Activated naive CD4-positive, alpha-beta T cell treated with anti-CD3 and anti-CD28 coated beads, Interleukin-2, amount 10 ng/mL, durations not matched to agents 7 days and 5 days (primary cell): Measurements from ENCODE around the gene STARD7.

Source experiments
- CTCF ChIA-PET: fragments of 350-600 bp; sonication (Branson Sonifier 250); formaldehyde crosslinking; loops from one replicate; lab custom pipeline; 2021; ENCODE audit warnings: antibody characterized with exemption; lab: Charles Lee
- DNase-seq: peaks from one replicate; pipeline ENCODE4 v3.0.0-alpha.2; 2020
- H3K27ac Mint-ChIP-seq: one replicate; pipeline ENCODE4 v1.8.0; 2021; ENCODE audit warnings: mild to moderate bottlenecking, moderate library complexity, mixed read lengths
- H3K27me3 Mint-ChIP-seq: one replicate; pipeline ENCODE4 v1.8.0; 2021; ENCODE audit warnings: mild to moderate bottlenecking, mixed read lengths
- H3K36me3 Mint-ChIP-seq: one replicate; pipeline ENCODE4 v1.8.0; 2021; ENCODE audit warnings: mixed read lengths
- H3K4me1 Mint-ChIP-seq: one replicate; pipeline ENCODE4 v1.8.0; 2021; ENCODE audit warnings: mixed read lengths
- H3K4me3 Mint-ChIP-seq: one replicate; pipeline ENCODE4 v1.8.0; 2021; ENCODE audit warnings: mild to moderate bottlenecking, moderate library complexity, mixed read lengths
- H3K9me3 Mint-ChIP-seq: one replicate; pipeline ENCODE4 v1.8.0; 2021; ENCODE audit warnings: mixed read lengths

STARD7 gene

DNA sequence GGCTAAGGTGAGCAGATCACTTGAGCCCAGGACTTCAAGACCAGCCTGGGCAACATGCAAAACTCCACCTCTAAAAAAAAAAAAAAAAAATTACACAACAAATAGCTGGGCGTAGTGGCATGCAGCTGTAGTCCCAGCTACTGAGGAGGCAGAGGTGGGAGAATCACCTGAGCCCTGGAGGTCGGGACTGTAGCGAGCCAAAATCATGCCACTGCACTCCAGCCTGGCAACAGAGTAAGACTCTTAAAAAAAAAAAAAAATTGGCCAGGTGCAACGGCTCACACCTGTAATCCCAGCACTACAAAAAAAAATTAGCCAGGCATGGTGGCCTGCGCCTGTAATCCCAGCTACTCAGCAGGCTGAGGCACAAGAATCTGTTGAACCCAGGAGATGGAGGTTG lies 7.3 kb downstream of the STARD7 start:
- Mint-ChIP-seq H3K36me3 (peaks cover 19% of the 10 kb centered on the region), H3K4me3 (no peak overlapping the region), H3K27ac (no peak overlapping the region), H3K27me3 (no peaks in the 10 kb centered on the region), H3K9me3 (no peaks in the 10 kb centered on the region), H3K4me1 (peaks cover 58% of the 10 kb centered on the region)
- CTCF ChIA-PET = interaction anchor here (0.8 to 2.0 kb wide), 4 partner anchors 25 to 209 kb away, joined by 3 to 8 read pairs (median 3); no protein-coding TSS in a partner anchor
- no peak for DNase-seq

DNA sequence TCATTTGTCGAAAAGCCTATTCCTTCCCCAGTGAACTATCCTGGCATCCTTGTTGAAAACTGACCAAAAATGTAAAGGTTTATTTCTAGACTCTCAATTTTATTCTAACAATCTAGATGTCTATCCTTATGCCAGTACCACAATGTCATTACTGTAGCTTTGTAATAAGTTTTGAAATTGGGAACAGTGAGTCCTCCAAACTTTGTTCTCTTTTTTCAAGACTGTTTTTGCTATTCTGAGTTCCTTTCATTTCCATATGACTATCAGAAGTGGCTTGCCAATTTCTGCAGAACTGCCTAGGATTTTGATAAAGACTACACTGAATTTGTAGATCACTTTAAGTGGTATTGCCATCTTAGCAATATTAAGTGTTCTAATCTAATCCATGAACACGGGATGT lies 9.7 kb downstream of the STARD7 start:
- no peak overlapping the region for H3K4me3 Mint-ChIP-seq
- no peak for DNase-seq
- H3K27me3 Mint-ChIP-seq = no peaks in the 10 kb centered on the region
- no peaks in the 10 kb centered on the region for H3K9me3 Mint-ChIP-seq
- peaks cover 34% of the 10 kb centered on the region for H3K4me1 Mint-ChIP-seq
- peaks cover 19% of the 10 kb centered on the region for H3K36me3 Mint-ChIP-seq
- H3K27ac Mint-ChIP-seq = no peak overlapping the region
- CTCF ChIA-PET = interaction anchor here (0.6 to 1.5 kb wide), 3 partner anchors 10 to 206 kb away, joined by 3 read pairs; no protein-coding TSS in a partner anchor

DNA sequence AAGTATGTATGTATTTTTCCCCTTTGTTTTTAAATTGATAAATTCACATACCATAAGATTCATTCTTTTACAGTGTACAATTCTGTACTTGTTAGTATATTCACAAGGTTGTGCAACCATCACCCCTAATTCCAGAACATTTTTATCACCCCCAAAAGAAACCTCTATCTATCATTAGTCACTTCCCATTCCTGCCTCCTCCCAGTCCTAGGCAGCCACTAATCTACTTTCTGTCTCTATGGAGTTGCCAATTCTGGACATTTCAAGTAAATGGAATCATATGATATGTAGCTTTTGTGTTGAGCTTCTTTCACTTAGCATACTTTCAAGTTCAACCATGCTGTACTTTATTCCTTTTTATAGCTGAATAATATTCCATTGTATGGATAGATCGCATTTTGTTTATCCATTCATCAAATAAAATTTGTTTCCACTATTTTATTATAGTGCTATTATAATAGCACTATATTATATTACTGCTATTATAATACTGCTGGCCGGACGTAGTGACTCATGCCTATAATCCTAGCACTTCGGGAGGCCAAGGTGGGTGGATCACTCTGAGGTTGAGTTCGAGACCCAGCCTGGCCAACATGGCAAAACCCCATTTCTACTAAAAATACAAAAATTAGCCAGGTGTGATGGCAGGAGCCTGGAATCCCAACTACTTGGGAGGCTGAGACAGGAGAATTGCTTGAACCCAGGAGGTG lies 10.9 kb downstream of the STARD7 start:
- CTCF ChIA-PET = interaction anchor here (0.9 kb wide), 1 partner anchor 84 kb away, joined by 4 read pairs; no protein-coding TSS in a partner anchor
- peaks cover 34% of the 10 kb centered on the region for H3K4me1 Mint-ChIP-seq
- H3K27ac Mint-ChIP-seq = no peak overlapping the region

GRCh38 chr2:96195410-96196066 lies 13.1 kb downstream of the STARD7 start:
- Mint-ChIP-seq H3K4me1 (peaks cover 22% of the 10 kb centered on the region), H3K36me3 (peaks cover 34% of the 10 kb centered on the region), H3K4me3 (no peak overlapping the region), H3K27me3 (no peaks in the 10 kb centered on the region), H3K9me3 (no peaks in the 10 kb centered on the region), H3K27ac (no peak overlapping the region)
- CTCF ChIA-PET = interaction anchor here (0.8 to 1.6 kb wide), 3 partner anchors 12 to 46 kb away, joined by 3 to 4 read pairs (median 3); no protein-coding TSS in a partner anchor
- DNase-seq = no peak

More for the DNA sequence above, 10.9 kb downstream of the STARD7 start:
- no peaks in the 10 kb centered on the region for H3K27me3 Mint-ChIP-seq
- peaks cover 26% of the 10 kb centered on the region for H3K36me3 Mint-ChIP-seq
- H3K4me3 Mint-ChIP-seq = no peak overlapping the region
- DNase-seq = no peak
- no peaks in the 10 kb centered on the region for H3K9me3 Mint-ChIP-seq

DNA sequence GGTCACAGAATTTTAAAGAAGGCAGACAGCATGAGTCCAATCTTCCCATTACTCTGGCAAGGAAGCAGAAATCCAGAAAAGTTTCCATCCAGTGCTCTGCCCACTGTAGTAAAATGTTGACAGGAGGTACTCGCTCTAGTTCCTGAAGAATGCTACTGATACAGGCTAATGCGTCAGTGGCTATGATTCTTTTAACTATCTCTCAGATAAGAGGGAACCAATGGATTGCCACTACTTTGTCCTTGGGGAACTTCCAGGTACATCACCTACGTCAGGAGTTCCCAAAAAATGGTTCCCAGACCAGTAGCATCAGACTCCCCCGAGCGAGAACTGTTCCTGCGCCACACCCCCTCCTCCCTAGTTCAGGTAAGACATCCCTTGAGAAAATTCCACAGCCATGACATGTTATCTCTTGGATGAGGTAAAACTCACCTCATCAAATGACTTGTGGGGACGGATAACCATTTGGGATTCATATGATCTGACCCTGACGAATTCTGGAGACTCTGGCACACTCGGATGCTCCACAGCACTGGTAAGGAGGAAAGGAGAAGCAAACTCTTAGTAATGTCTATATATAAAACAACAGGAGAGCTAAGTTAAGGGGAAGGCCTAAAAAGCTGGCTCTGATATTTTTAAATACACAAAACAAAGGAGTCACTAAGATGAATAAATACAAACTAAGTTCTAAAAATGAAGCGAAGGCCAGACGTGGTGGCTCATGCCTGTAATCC lies 16.5 kb downstream of the STARD7 start:
- no peaks in the 10 kb centered on the region for H3K27me3 Mint-ChIP-seq
- H3K4me3 Mint-ChIP-seq = no peak overlapping the region
- H3K4me1 Mint-ChIP-seq = peaks cover 13% of the 10 kb centered on the region
- H3K27ac Mint-ChIP-seq = no peak overlapping the region
- CTCF ChIA-PET = interaction anchor here (1.0 kb wide), 2 partner anchors 18 to 75 kb away, joined by 3 to 4 read pairs; no protein-coding TSS in a partner anchor
- no peaks in the 10 kb centered on the region for H3K9me3 Mint-ChIP-seq
- no peak for DNase-seq
- H3K36me3 Mint-ChIP-seq = peaks cover 40% of the 10 kb centered on the region

- peaks cover 59% of the 10 kb centered on the region for H3K36me3 Mint-ChIP-seq
- H3K4me1 Mint-ChIP-seq = peaks cover 13% of the 10 kb centered on the region
- CTCF ChIA-PET = interaction anchor here (0.7 kb wide), 1 partner anchor 9 kb away, joined by 3 read pairs; no protein-coding TSS in a partner anchor
- no peak overlapping the region for H3K27ac Mint-ChIP-seq
- H3K27me3 Mint-ChIP-seq = no peaks in the 10 kb centered on the region
- DNase-seq = no peak
- H3K9me3 Mint-ChIP-seq = no peaks in the 10 kb centered on the region
- no peak overlapping the region for H3K4me3 Mint-ChIP-seq
These were observed 19.7 kb downstream of the STARD7 start for GRCh38 chr2:96188821-96189526.

- DNase-seq = no peak
- H3K27me3 Mint-ChIP-seq = no peaks in the 10 kb centered on the region
- H3K36me3 Mint-ChIP-seq = peaks cover 44% of the 10 kb centered on the region
- H3K27ac Mint-ChIP-seq = no peak overlapping the region
- H3K4me1 Mint-ChIP-seq = peaks cover 2% of the 10 kb centered on the region
- H3K4me3 Mint-ChIP-seq = no peak overlapping the region
- CTCF ChIA-PET = interaction anchor here (3.2 kb wide), 1 partner anchor 12 kb away, joined by 15 read pairs; no protein-coding TSS in a partner anchor
- H3K9me3 Mint-ChIP-seq = no peaks in the 10 kb centered on the region
These were observed 22.1 kb downstream of the STARD7 start for GRCh38 chr2:96186562-96186961.

DNA sequence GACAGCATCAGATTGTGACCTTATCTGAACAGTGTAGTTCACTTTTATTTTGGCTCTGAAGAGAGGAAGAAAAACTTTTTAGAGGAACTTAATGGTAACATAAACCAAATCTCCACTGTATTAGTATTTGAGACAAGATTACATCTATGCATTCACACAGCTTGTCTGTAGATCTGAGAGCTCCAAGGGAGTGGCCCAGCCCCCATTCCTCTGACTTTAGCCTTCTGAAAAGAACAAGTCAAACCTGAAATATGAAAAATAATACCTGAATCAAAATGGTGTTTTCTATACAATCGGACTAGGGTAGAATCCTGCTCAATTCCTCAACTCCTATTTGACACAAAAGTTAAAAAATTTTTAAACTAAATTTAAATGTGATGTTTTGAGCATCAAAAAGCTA lies 23.1 kb downstream of the STARD7 start:
- no peak for DNase-seq
- no peaks in the 10 kb centered on the region for H3K9me3 Mint-ChIP-seq
- peaks cover 7% of the 10 kb centered on the region for H3K4me1 Mint-ChIP-seq
- CTCF ChIA-PET = interaction anchor here (3.2 kb wide), 1 partner anchor 11 kb away, joined by 15 read pairs; no protein-coding TSS in a partner anchor
- H3K36me3 Mint-ChIP-seq = peaks cover 40% of the 10 kb centered on the region
- H3K27me3 Mint-ChIP-seq = no peaks in the 10 kb centered on the region
- H3K4me3 Mint-ChIP-seq = no peak overlapping the region
- no peak overlapping the region for H3K27ac Mint-ChIP-seq

DNA sequence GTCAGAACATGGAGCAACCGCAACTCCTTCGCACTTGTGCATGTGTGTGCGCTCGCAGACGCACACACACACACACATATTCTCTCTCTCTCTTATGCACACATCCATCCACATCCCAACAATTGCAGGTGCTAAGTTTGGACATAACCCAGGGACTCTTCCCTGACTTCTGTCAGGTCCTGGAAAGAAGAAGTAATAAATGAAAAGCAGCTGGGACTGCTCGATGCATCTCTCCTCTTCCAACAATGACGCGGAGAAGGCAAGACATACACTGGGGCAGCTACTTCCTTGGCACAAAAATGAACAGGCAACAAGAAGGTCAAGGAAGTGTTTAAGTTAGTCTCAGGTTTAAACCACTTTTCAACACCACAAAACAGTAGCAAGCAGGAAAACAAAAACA lies 23.6 kb downstream of the STARD7 start:
- CTCF ChIA-PET = interaction anchor here (3.2 kb wide), 1 partner anchor 10 kb away, joined by 15 read pairs; no protein-coding TSS in a partner anchor
- Mint-ChIP-seq H3K27ac (peak overlapping the region; percentile 33), H3K9me3 (no peaks in the 10 kb centered on the region), H3K36me3 (peaks cover 40% of the 10 kb centered on the region), H3K4me3 (no peak overlapping the region), H3K4me1 (peaks cover 9% of the 10 kb centered on the region), H3K27me3 (no peaks in the 10 kb centered on the region)
- no peak for DNase-seq

DNA sequence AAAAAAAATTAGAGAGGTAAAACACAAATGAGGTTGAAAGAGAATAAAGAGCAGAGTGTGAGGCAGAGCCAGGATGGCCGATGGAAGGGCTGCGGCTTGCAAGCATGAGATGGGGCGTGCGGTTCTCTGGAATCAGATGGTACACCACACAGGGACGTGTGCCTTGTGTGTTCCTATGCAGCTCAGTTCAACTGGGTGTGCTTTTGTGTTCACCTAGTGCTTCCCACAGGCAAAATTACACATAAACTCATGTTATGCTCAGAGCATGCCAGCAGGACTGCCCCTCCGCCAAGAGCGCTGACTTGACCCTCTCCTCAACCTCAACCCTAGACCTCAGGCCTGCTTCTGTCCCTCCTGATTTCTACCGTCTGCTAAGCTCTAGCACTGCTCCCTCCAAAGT lies 24.4 kb downstream of the STARD7 start:
- no peak for DNase-seq

DNA sequence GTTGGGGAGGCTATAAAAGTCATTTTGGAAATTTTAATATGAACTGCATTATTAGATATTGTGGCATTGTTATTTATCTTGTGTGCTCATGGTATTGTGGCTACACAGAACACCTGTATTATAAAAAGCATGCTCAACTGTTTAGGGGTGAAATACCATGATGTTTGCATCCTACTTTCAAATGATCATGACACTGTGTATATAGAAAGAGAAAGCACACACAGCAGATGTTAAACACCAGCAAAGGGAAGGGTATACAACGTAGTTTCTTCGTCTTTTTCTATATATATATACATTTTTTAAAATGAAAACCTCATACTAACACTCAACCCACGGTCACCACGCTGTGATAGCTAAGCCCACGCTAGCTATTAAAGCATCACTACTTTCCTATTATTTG lies 27.1 kb downstream of the STARD7 start:
- no peak for DNase-seq
- Mint-ChIP-seq H3K27ac (no peak overlapping the region), H3K27me3 (peaks cover 4% of the 10 kb centered on the region), H3K9me3 (no peaks in the 10 kb centered on the region), H3K36me3 (peaks cover 28% of the 10 kb centered on the region), H3K4me1 (peaks cover 11% of the 10 kb centered on the region), H3K4me3 (no peak overlapping the region)
- CTCF ChIA-PET = interaction anchor here (0.5 to 1.9 kb wide), 4 partner anchors 41 to 186 kb away, joined by 3 to 5 read pairs (median 4); partner anchors contain the start of gene ASTL

More for the DNA sequence above, 24.4 kb downstream of the STARD7 start:
- peaks cover 38% of the 10 kb centered on the region for H3K36me3 Mint-ChIP-seq
- H3K27me3 Mint-ChIP-seq = no peaks in the 10 kb centered on the region
- no peak overlapping the region for H3K27ac Mint-ChIP-seq
- H3K4me3 Mint-ChIP-seq = no peak overlapping the region
- CTCF ChIA-PET = interaction anchor here (3.2 kb wide), 1 partner anchor 9 kb away, joined by 15 read pairs; no protein-coding TSS in a partner anchor
- no peaks in the 10 kb centered on the region for H3K9me3 Mint-ChIP-seq
- H3K4me1 Mint-ChIP-seq = peaks cover 11% of the 10 kb centered on the region

DNA sequence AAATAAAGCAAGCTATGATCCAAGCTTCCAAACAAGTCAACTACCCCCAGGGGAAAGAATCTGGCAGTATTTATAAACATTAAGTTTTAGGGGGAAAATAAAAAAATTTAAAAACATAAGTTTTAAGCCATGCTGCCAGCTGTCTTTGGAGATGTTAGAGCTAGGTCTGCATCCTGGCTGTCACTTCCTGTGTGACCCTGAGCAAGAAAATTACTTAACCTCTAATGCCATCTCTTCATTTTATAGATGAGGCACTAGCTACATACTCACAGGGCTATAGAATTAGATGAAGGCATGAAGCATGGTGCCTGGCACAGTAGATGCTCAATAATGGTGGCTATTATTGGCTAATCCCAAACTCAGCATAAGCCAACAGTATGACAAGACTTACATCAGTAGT lies 28.1 kb downstream of the STARD7 start:
- DNase-seq = no peak
- Mint-ChIP-seq H3K4me3 (no peak overlapping the region), H3K9me3 (no peaks in the 10 kb centered on the region), H3K4me1 (peaks cover 11% of the 10 kb centered on the region), H3K27ac (no peak overlapping the region), H3K27me3 (peaks cover 13% of the 10 kb centered on the region), H3K36me3 (peaks cover 19% of the 10 kb centered on the region)
- CTCF ChIA-PET = interaction anchor here (0.7 to 1.9 kb wide), 6 partner anchors 22 to 78 kb away, joined by 3 to 11 read pairs (median 4); partner anchors contain the start of gene ASTL

GRCh38 chr2:96180002-96180401 lies 28.6 kb downstream of the STARD7 start:
- Mint-ChIP-seq H3K4me3 (no peak overlapping the region), H3K9me3 (no peaks in the 10 kb centered on the region), H3K4me1 (peaks cover 11% of the 10 kb centered on the region), H3K36me3 (peaks cover 13% of the 10 kb centered on the region), H3K27me3 (peaks cover 13% of the 10 kb centered on the region), H3K27ac (no peak overlapping the region)
- no peak for DNase-seq
- CTCF ChIA-PET = interaction anchor here (0.8 to 1.9 kb wide), 5 partner anchors 39 to 79 kb away, joined by 3 to 11 read pairs (median 4); partner anchors contain the start of gene ASTL
